OCI-LY3 (cell line): ENCODE results near the gene CCDC78.

Experiments used
- H2AFZ ChIP-seq: fragments of 200-600, 300-600 bp; shearing (Covaris generic); 2 replicates; pipeline ENCODE4 v1.6.0; 2014; ENCODE audit warnings: antibody characterized with exemption, low read depth, low read length
- H3K27ac ChIP-seq: fragments of 200-600, 300-600 bp; sonication (generic); 2 replicates; pipeline ENCODE4 v1.5.1; 2014; ENCODE audit warnings: mild to moderate bottlenecking, low read length, moderate library complexity, mixed read lengths
- H3K27me3 ChIP-seq: fragments of 200-600, 300-600 bp; sonication (generic); 2 replicates; pipeline ENCODE4 v1.6.1; 2014; ENCODE audit warnings: low read depth, low read length, mixed read lengths
- H3K36me3 ChIP-seq: fragments of 200-600, 300-600 bp; sonication (generic); replicated peaks from 2 replicates; pipeline ENCODE3; 2014; ENCODE audit warnings: low read depth, low read length, mixed read lengths
- H3K4me1 ChIP-seq: fragments of 300-600, 200-600 bp; sonication (generic); 2 replicates; pipeline ENCODE4 v1.6.1; 2014; ENCODE audit warnings: low read length, mixed read lengths
- H3K4me2 ChIP-seq: fragments of 200-600, 300-600 bp; sonication (generic); 2 replicates; pipeline ENCODE4 v1.6.1; 2014; ENCODE audit warnings: low read length, mixed read lengths
- H3K4me3 ChIP-seq: fragments of 300-600, 200-600 bp; sonication (generic); 2 replicates; pipeline ENCODE4 v1.5.1; 2014; ENCODE audit warnings: antibody characterized with exemption, mild to moderate bottlenecking, low read length, moderate library complexity
- H3K79me2 ChIP-seq: fragments of 300-600, 200-600 bp; shearing (Covaris generic); 2 replicates; pipeline ENCODE4 v1.6.1; 2014; ENCODE audit warnings: mild to moderate bottlenecking, low read length, mixed read lengths
- H3K9ac ChIP-seq: fragments of 300-600, 200-600 bp; shearing (Covaris generic); 2 replicates; pipeline ENCODE4 v1.6.0; 2014; ENCODE audit warnings: mild to moderate bottlenecking, low read length, moderate library complexity
- H3K9me3 ChIP-seq: fragments of 200-600, 300-600 bp; shearing (Covaris generic); 2 replicates; pipeline ENCODE4 v1.6.1; 2014; ENCODE audit warnings: low read length, mixed read lengths; ENCODE audit not compliant: insufficient read depth
- H4K20me1 ChIP-seq: fragments of 200-600, 300-600 bp; sonication (generic); 2 replicates; pipeline ENCODE4 v1.6.1; 2016; ENCODE audit warnings: low read length, mixed read lengths; ENCODE audit not compliant: insufficient read depth
- EZH2phosphoT487 ChIP-seq: fragments of 200-600 bp; shearing (Covaris generic); IDR thresholded peaks from 2 replicates; pipeline ENCODE4 v1.6.1; 2018; ENCODE audit warnings: antibody characterized with exemption, mixed run types, low read depth
- TF ChIP-seq, protein P1 (sequence below): fragments of 200-600, 300-600 bp; sonication (generic); IDR thresholded peaks from 2 replicates; pipeline ENCODE4 v1.5.1; 2014; ENCODE audit warnings: antibody characterized with exemption, low read length, low read depth

CCDC78 gene

GRCh38 chr16:722835-723633, 3.2 kb downstream of the CCDC78 start:
- no peaks in the 10 kb centered on the region for H3K27me3 ChIP-seq
- no peaks in the 10 kb centered on the region for H3K9me3 ChIP-seq
- H2AFZ ChIP-seq = no peak overlapping the region
- no peak overlapping the region for H3K27ac ChIP-seq
- no peak overlapping the region for H3K4me2 ChIP-seq
- TF ChIP-seq EZH2phosphoT487 = no peak
- TF ChIP-seq, protein P1, sequence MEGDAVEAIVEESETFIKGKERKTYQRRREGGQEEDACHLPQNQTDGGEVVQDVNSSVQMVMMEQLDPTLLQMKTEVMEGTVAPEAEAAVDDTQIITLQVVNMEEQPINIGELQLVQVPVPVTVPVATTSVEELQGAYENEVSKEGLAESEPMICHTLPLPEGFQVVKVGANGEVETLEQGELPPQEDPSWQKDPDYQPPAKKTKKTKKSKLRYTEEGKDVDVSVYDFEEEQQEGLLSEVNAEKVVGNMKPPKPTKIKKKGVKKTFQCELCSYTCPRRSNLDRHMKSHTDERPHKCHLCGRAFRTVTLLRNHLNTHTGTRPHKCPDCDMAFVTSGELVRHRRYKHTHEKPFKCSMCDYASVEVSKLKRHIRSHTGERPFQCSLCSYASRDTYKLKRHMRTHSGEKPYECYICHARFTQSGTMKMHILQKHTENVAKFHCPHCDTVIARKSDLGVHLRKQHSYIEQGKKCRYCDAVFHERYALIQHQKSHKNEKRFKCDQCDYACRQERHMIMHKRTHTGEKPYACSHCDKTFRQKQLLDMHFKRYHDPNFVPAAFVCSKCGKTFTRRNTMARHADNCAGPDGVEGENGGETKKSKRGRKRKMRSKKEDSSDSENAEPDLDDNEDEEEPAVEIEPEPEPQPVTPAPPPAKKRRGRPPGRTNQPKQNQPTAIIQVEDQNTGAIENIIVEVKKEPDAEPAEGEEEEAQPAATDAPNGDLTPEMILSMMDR = no peak
- H3K4me1 ChIP-seq = peaks cover 23% of the 10 kb centered on the region
- peaks cover 3% of the 10 kb centered on the region for H3K36me3 ChIP-seq
- peaks cover 5% of the 10 kb centered on the region; the same call in 1 of the 2 replicates for H3K79me2 ChIP-seq
- H4K20me1 ChIP-seq = peaks cover 4% of the 10 kb centered on the region; the same call in 1 of the 2 replicates
- H3K4me3 ChIP-seq = no peak overlapping the region
- H3K9ac ChIP-seq = no peak overlapping the region

GRCh38 chr16:721765-722540, 4.3 kb downstream of the CCDC78 start:
- Histone ChIP-seq H4K20me1 (peaks cover 4% of the 10 kb centered on the region; the same call in 1 of the 2 replicates), H3K9me3 (no peaks in the 10 kb centered on the region), H3K4me2 (peak overlapping the region; percentile 98), H3K27ac (peak overlapping the region; percentile 76; the same call in 1 of the 2 replicates), H3K4me1 (peaks cover 23% of the 10 kb centered on the region), H3K9ac (no peak overlapping the region), H2AFZ (no peak overlapping the region), H3K27me3 (no peaks in the 10 kb centered on the region), H3K79me2 (peaks cover 5% of the 10 kb centered on the region; the same call in 1 of the 2 replicates), H3K4me3 (peak overlapping the region; percentile 92), H3K36me3 (peaks cover 3% of the 10 kb centered on the region)
- TF ChIP-seq, protein P1 = no peak
- TF ChIP-seq EZH2phosphoT487 = no peak

DNA sequence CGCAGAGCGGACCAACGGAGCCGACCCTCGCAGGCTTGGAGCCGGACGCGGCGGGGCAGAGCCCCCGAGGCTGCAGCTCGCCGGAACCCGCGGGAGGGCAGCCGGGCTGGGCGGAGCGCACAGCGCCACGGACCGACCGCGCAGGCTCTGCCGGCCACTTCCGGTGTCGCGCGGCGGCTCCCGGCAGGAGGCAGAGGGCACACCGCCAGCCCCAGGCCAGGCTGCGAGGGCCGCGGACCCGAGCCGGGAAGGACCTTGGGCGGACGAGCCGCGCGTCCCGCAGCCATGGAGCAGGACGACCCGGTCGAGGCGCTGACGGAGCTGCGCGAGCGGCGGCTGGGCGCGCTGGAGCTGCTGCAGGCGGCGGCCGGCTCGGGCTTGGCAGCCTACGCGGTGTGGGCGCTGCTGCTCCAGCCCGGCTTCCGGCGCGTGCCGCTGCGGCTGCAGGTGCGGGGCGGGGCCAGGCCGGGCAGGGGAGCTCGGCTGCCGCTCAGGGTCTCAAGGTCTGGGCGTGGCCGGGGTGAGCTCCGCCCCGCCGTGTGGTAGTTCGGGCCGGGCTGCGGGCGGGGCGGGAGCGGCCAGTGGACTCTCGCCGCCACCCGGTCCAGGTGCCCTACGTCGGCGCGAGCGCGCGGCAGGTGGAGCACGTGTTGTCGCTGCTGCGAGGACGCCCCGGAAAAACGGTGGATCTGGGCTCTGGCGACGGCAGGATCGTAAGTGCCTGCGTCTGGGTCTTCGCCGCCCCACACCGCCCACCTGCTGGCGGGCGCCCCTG, 5.1 kb downstream of the CCDC78 start, which contains the start of gene ANTKMT:
TSS of gene ANTKMT (plus strand) at position 157 of the 775 bp plus-strand sequence. CDS start at position 286, 129 bp downstream.
- Histone ChIP-seq H2AFZ (0 out of 2 replicates have a peak within 1 kb of the TSS, but pooled peaks have one; percentile 29), H3K4me2 (peak within 1 kb of the TSS; percentile 98), H3K79me2 (peaks cover 5% of the 10 kb centered on the region; the same call in 1 of the 2 replicates), H3K27ac (peak within 1 kb of the TSS; percentile 76), H3K27me3 (no peaks in the 10 kb centered on the region; the same call in 1 of the 2 replicates), H3K36me3 (peaks cover 3% of the 10 kb centered on the region), H3K4me1 (peaks cover 19% of the 10 kb centered on the region), H3K9me3 (no peaks in the 10 kb centered on the region), H3K4me3 (peak within 1 kb of the TSS; percentile 92), H3K9ac (peak within 1 kb of the TSS; percentile 95), H4K20me1 (peaks cover 4% of the 10 kb centered on the region; the same call in 1 of the 2 replicates)
- TF ChIP-seq, protein P1 = no peak
- no peak for TF ChIP-seq EZH2phosphoT487
